Keratinocyte (primary cell): Measurements from ENCODE around the gene CAPN1.

Experiments used
- EZH2 ChIP-seq: IDR thresholded peaks from one replicate; pipeline ENCODE4 v1.6.1; 2012; ENCODE audit warnings: inconsistent platforms, mild to moderate bottlenecking, low read length, moderate library complexity
- TF ChIP-seq, protein P1 (sequence below), 3 experiments: IDR thresholded peaks in 1 of 3; conservative IDR thresholded peaks in 1 of 3; optimal IDR thresholded peaks in 1 of 3; 2 replicates in 2 of 3; 3 replicates in 1 of 3; pipeline versions ENCODE3 to v1.5.1; 2011; ENCODE audit warnings: low read length in 3 of 3, mild to moderate bottlenecking in 3 of 3, moderate library complexity in 2 of 3, control low read depth in 1 of 3, inconsistent platforms in 1 of 3; ENCODE audit not compliant: insufficient read depth in 2 of 3; ENCODE audit errors: extremely low read depth in 1 of 3

GRCh38 chr11:65187971-65188461 is 6.3 kb downstream of the CAPN1 start:
- TF ChIP-seq, protein P1, sequence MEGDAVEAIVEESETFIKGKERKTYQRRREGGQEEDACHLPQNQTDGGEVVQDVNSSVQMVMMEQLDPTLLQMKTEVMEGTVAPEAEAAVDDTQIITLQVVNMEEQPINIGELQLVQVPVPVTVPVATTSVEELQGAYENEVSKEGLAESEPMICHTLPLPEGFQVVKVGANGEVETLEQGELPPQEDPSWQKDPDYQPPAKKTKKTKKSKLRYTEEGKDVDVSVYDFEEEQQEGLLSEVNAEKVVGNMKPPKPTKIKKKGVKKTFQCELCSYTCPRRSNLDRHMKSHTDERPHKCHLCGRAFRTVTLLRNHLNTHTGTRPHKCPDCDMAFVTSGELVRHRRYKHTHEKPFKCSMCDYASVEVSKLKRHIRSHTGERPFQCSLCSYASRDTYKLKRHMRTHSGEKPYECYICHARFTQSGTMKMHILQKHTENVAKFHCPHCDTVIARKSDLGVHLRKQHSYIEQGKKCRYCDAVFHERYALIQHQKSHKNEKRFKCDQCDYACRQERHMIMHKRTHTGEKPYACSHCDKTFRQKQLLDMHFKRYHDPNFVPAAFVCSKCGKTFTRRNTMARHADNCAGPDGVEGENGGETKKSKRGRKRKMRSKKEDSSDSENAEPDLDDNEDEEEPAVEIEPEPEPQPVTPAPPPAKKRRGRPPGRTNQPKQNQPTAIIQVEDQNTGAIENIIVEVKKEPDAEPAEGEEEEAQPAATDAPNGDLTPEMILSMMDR (optimal IDR thresholded peaks at IDR 0.05 in 1 of 3, IDR thresholded peaks at IDR 0.05 in 1 of 3, conservative IDR thresholded peaks at IDR 0.05 in 1 of 3; ENCODE audit: extremely low read depth in 1 of 3, insufficient read depth in 2 of 3, low read length in 3 of 3): no peak
- TF ChIP-seq EZH2: no peak
